ENCODE measurements around the gene PDAP1.
"Not testable (repeated sequence)": the region's sequence is repeated elsewhere in the genome, so short reads cannot be mapped to it uniquely, and the experiment has no call there.

PDAP1 gene

GRCh38 chr7:99374111-99375064, 34.0 kb downstream of the PDAP1 start, which contains the start of gene ARPC1B:
Gene ARPC1B (plus strand): TSS chr7:99374730. CDS start chr7:99385715, 10,985 bp downstream.
- peak; percentile 78 for DNase-seq

- DNase-seq = no peak
These were observed 35.0 kb downstream of the PDAP1 start for GRCh38 chr7:99373091-99374066.

DNA sequence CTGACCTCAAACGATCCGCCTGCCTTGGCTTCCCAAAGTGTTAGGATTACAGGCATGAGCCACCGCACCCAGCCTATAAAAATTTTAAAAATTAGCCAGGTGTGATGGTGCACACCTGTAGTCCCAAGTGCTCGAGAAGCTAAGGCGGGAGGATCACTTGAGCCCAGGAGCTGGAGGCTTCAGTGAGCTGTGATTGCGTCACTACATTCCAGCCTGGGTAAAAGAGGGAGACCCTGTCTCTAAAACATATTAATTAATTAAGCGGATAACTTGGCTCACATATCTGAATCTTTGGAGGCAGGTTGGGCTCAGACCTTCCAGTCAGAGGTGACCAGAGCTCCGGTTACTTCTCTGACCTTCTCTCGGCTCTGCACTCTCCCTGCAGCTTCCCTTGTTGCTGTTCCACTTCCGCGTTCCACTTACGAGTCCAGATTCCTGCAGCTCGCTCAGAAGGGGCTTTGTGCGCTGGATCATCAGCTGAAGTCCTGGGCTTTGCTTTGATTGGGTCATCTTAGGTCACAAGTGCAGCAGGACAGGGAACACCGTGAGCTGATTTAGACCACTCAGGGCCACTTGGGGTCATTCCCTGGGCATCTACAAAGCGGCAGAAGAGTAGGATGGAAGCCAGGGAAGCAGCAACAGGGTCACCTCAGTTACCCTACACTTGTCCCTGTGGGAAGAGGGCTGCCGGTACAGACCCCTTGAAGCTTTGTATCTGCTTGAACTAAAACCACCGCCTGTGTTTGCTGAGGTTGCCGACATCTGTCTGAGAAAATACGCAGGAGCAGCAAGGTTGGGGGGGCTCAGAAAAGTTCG, 35.9 kb downstream of the PDAP1 start:
- no peak for DNase-seq

DNA sequence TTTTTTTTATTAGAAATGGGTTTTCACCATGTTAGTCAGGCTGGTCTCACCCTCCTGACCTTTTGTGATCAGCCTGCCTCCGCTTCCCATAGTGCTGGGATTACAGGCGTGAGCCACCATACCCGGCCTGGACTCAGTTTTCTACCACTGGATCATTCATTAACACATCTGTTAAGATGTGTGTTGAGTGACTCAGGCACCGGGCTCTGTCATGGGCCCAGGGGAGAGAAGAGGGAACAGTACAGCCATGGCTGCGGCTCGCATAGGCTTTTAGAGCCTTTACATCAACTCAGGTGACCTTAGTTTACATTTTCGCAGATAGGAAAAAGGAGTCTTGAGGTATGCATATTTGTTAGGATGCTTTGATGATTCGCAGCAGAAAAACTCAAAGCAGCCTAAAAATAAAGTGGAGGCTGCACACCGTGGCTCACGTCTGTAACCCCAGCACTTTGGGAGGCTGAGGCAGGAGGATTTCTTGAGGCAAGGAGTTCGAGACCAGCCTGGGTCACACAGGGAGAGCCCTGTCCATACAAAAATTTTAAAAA, 36.9 kb downstream of the PDAP1 start:
- no peak for DNase-seq

GRCh38 chr7:99369767-99370391, 38.5 kb downstream of the PDAP1 start:
- no peak for DNase-seq

DNA sequence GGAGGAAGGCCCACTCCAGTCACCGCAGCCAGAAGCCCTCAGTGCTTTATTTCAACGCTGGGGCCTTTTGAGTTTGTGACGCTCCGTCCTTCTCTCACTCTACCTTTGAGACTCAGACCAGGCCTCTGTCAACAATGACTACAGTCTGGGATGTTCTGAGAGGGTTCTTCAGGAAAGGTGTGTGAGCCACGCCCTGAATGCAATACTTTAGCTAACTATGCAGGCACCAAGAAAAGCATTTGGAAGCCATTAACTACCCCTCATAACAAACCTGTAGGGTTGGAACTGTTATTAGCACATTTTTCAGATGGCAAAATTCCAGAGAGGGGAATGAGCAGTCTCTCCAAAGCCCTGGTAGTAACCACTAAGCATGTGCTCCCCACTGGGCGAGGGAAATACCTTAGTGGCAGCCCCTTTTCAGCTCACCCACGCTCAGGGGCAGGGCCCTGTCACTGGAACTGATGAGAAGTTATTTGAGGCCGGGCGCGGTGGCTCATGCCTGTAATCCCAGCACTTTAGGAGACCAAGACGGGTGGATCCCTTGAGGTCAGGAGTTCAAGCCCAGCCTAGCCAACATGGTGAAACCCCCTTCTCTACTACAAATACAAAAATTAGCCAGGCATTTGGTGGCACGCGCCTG, 39.5 kb downstream of the PDAP1 start:
- DNase-seq = no peak

DNA sequence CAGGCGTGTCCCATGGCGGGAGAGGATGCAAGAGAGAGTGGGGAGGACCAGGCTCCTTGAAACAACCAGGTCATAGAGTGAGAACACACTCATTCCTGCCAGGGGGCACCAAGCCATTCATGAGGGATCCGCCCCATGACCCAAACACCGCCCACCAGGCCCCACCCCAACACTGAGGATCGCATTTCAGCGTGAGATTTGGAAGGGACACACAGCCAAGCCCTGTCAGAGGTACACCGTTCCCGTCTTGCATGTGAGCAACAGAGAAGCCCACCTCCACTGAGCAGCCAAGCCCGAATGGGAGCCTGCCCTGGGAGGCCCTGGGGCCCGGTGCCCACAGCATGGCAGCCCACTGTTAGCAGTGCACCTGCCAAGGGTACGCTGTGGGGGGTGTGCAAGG, 41.8 kb downstream of the PDAP1 start:
- DNase-seq = no peak

- DNase-seq = peak; percentile 67
These were observed 42.9 kb downstream of the PDAP1 start for GRCh38 chr7:99365318-99366141.

- DNase-seq = no peak
These were observed 45.1 kb downstream of the PDAP1 start for GRCh38 chr7:99363286-99363685.

DNA sequence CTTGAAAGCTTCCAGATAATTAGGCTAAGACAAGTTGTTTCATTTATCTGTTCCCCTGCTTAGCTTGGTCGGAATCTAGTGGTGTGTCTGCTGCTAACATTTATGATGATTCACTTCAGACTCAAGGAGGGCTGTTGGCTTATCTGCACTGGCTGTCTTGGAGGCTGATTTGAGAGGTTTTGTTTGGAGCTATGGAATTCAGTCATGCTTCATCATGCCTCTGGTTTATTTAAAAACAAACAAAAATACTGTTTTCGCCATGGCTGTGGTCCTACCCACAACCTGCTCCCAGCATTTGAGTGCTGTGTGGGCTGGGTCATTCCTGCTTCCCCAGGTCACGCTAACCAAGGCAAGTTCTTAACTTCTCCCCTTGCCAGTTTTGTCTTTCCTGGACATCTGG, 45.6 kb downstream of the PDAP1 start:
- no peak for DNase-seq

- no peak for DNase-seq
These were observed 48.8 kb downstream of the PDAP1 start for GRCh38 chr7:99359465-99360154.

- not testable (repeated sequence) for DNase-seq
These were observed 49.9 kb downstream of the PDAP1 start for GRCh38 chr7:99358521-99358920.

GRCh38 chr7:99357701-99358490, 50.5 kb downstream of the PDAP1 start:
- DNase-seq = no peak

DNA sequence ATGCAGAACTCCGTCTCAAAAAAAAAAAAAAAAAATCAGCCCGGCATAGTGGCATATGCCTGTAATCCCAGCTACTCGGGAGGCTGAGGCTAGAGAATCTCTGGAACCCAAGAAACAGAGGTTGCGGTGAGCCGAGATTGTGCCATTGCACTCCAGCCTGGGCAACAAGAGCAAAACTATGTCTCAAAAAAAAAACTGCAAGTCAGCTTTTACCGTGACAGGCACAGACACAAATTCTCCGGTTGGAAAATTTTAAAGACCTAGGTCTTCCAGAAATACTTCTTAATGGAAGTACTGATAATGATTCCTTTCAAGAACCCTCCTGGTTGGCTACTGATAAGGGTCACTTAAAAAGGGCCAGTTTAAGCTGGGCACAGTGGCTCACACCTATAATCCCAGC, 53.3 kb downstream of the PDAP1 start:
- no peak for DNase-seq

DNA sequence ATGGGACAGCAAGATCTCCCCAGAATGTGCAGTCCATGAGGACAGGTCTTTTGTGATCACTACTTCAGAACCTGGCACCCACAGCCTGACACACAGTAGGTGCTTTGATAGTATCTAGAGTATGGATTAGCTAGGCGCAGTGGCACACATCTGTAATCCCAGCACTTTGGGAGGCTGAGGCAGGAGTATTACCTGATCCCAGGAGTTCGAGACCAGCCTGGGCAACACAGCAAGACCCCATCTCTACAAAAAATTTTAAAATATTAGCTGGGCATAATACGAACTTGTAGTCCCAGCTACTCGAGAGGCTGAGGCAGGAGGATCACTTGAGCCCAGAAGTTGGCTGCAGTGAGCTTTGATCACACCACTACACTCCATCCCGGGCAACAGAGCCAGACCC, 56.1 kb downstream of the PDAP1 start:
- DNase-seq = no peak

GRCh38 chr7:99350641-99351040, 57.8 kb downstream of the PDAP1 start:
- DNase-seq = not testable (repeated sequence)

Measured in effector CD4-positive, alpha-beta T cell (primary cell).